Dermis blood vessel endothelial cell (primary cell): ENCODE results near the gene CFAP100. TPM values are rescaled to one million over a fixed set of nuclear protein-coding genes. Genes with fewer than 3 reads are reported as not detected.

Source experiments
- DNase-seq: peaks from one replicate; pipeline ENCODE4 v3.0.0; 2010
- total RNA-seq: library from RNA; depleted of rRNA; stranded (reverse); fragments of >200 nt; gene quantifications from 2 replicates; pipeline ENCODE4 v1.2.3, GENCODE V29; 2014

CFAP100 gene
- total RNA-seq, 1 donor from 2014 or later, result not detected

DNA sequence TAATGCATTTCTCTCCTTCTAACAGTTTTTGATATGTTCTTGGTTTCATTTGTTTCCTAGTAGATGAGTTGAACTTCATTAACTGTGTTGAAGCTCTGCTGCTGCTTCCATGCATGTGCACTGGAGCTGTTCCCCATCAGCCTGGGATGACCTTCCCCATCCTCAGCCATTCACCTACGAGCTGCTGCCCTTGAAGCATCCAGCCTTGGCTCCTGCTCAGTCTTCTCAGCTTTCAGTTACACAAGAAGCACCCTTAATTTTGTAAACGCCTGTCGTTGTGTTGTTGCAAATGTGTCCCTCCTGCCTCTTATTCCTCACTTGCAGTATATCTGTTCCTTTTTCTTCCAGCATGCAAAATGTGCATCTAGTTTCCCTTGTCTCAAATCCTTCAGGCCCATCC, 89.4 kb downstream of the CFAP100 start:
- no peak for DNase-seq

- no peak for DNase-seq
Observed at GRCh38 chr3:126484662-126485061, 90.0 kb downstream of the CFAP100 start.

DNA sequence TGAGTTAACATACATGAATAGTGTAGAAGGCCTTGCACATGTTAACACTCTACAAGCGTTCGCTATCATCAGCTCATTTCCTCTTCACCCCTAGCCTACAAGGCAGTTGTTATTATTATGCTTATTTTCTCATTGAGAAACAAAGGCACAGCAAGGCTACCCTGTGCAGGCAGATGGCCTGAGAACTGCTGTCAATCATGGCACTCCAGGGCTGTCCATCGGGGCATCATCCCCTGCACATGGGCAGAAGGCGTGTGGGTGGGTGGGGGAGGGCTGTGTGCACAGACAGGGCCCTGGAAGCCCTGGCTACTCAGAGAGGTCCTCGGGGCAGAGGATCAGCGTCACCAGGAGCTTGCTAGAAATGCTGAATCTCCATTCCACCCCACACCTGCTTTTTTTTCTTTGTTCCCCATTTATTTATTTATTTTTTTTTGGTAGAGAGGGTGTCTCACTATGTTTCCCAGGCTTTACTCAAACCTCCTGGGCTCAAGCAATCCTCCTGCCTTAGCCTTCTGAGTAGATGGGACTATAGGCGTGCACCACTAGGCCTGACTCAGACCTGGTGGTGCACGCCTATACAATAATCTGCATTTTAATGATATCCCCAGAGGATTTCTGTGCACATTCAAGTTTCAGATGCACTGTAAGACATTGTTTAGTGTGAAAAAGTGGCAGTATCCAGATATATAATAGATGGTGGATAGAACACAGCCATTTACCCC, 90.6 kb downstream of the CFAP100 start:
- DNase-seq, result no peak

DNA sequence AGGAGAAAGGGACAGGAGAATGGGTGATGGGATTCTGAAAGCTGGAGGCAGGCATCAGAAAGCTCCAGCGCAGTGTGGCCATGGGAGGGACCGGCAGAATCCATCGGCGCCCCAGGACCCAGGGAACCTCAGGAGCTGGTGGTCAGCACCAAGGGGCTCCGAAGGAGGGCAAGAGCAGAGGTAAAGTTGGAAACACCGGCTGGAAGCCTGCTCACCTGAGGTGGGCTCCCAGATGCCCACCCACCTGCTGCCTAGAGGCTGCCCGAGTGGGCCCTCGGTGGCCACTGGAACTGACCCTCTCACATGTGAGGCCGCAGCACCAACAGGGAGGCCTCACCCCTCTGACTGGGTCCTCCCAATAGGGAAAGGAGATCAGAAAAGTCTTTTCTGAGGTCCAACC, 91.2 kb downstream of the CFAP100 start:
- DNase-seq, result no peak

Other genes starting within 250 kb of the CFAP100 start
- gene ALDH1L1, start 214.3 kb upstream of the CFAP100 start, total RNA-seq, result not detected in 2 replicates
- 4.0 and 5.6 TPM in 2 replicates for gene KLF15, start 37.5 kb upstream of the CFAP100 start, total RNA-seq
- gene ZXDC, start 81.0 kb downstream of the CFAP100 start, total RNA-seq, result 22.2 and 22.8 TPM in 2 replicates
- gene UROC1, start 122.9 kb downstream of the CFAP100 start, total RNA-seq, result 0.19 TPM in 1 of 2 replicates, not detected in the other
- gene CHST13, start 129.2 kb downstream of the CFAP100 start, total RNA-seq, result 0.14 TPM in 1 of 2 replicates, not detected in the other
- gene C3orf22, start 164.0 kb downstream of the CFAP100 start, total RNA-seq, result not detected in 2 replicates